Germinal center (tissue), 1 donor: Measurements from ENCODE around the gene ATE1.
A peak's percentile ranks its signal among the peaks of the same experiment; 100 is the strongest.
"Not testable (repeated sequence)": the region's sequence is repeated elsewhere in the genome, so short reads cannot be mapped to it uniquely, and the experiment has no call there.

Experiments
- DNase-seq: peaks from one replicate; pipeline ENCODE4 v3.0.0; 2012; ENCODE audit warnings: mixed read lengths, low spot score

Gene ATE1

GRCh38 chr10:121787169-121787568, 140.7 kb downstream of the ATE1 start:
- no peak for DNase-seq

- DNase-seq, result no peak
These were observed 144.0 kb downstream of the ATE1 start for GRCh38 chr10:121783782-121784372.

GRCh38 chr10:121781101-121781500, 146.7 kb downstream of the ATE1 start:
- no peak for DNase-seq

GRCh38 chr10:121774813-121775212, 153.0 kb downstream of the ATE1 start:
- no peak for DNase-seq

GRCh38 chr10:121774404-121774803, 153.4 kb downstream of the ATE1 start:
- DNase-seq, result no peak

- no peak for DNase-seq
These were observed 154.9 kb downstream of the ATE1 start for GRCh38 chr10:121772884-121773283.

GRCh38 chr10:121772406-121772805, 155.4 kb downstream of the ATE1 start:
- DNase-seq, result no peak

GRCh38 chr10:121771966-121772365, 155.9 kb downstream of the ATE1 start:
- DNase-seq, result no peak

GRCh38 chr10:121766426-121766825, 161.4 kb downstream of the ATE1 start:
- DNase-seq, result no peak

GRCh38 chr10:121765204-121765603, 162.6 kb downstream of the ATE1 start:
- no peak for DNase-seq

GRCh38 chr10:121764233-121764942, 163.4 kb downstream of the ATE1 start:
- no peak for DNase-seq

GRCh38 chr10:121757241-121757640, 170.6 kb downstream of the ATE1 start:
- not testable (repeated sequence) for DNase-seq

GRCh38 chr10:121755496-121755895, 172.3 kb downstream of the ATE1 start:
- DNase-seq, result not testable (repeated sequence)

- DNase-seq, result no peak
These were observed 173.2 kb downstream of the ATE1 start for GRCh38 chr10:121754666-121755065.

GRCh38 chr10:121753726-121754476, 173.9 kb downstream of the ATE1 start:
- DNase-seq, result peak; percentile 12

GRCh38 chr10:121751191-121751760, 176.6 kb downstream of the ATE1 start:
- DNase-seq, result no peak

- DNase-seq, result no peak
These were observed 180.6 kb downstream of the ATE1 start for GRCh38 chr10:121747163-121747775.

GRCh38 chr10:121741248-121741792, 186.5 kb downstream of the ATE1 start:
- DNase-seq, result no peak

- DNase-seq, result no peak
These were observed 187.8 kb downstream of the ATE1 start for GRCh38 chr10:121740069-121740468.

GRCh38 chr10:121739114-121739513, 188.7 kb downstream of the ATE1 start:
- no peak for DNase-seq

GRCh38 chr10:121736315-121737130, 191.3 kb downstream of the ATE1 start:
- DNase-seq, result no peak
